ENCODE data around the gene RREB1. TPM values are rescaled to one million over a fixed set of nuclear protein-coding genes. Genes with fewer than 3 reads are reported as not detected.

RREB1 gene
- total RNA-seq, 1 experiment from 2014 or later, result 51.1 TPM

- TF ChIP-seq, protein P1, sequence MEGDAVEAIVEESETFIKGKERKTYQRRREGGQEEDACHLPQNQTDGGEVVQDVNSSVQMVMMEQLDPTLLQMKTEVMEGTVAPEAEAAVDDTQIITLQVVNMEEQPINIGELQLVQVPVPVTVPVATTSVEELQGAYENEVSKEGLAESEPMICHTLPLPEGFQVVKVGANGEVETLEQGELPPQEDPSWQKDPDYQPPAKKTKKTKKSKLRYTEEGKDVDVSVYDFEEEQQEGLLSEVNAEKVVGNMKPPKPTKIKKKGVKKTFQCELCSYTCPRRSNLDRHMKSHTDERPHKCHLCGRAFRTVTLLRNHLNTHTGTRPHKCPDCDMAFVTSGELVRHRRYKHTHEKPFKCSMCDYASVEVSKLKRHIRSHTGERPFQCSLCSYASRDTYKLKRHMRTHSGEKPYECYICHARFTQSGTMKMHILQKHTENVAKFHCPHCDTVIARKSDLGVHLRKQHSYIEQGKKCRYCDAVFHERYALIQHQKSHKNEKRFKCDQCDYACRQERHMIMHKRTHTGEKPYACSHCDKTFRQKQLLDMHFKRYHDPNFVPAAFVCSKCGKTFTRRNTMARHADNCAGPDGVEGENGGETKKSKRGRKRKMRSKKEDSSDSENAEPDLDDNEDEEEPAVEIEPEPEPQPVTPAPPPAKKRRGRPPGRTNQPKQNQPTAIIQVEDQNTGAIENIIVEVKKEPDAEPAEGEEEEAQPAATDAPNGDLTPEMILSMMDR (IDR thresholded peaks at IDR 0.05; ENCODE audit: insufficient read depth in 1 of 2, low read depth in 1 of 2, low read length in 1 of 2, severe bottlenecking in 1 of 2, unreplicated experiment in 1 of 2), result no peak
- BruUV-seq (replicated peaks), result no TSS peak
- intact Hi-C loops (cut with micrococcal nuclease; ENCODE audit: unreplicated experiment), result no loop called here
- ChIA-PET CTCF (no interaction called here), POLR2A (no interaction called here)
- H3K27me3 ChIP-seq (replicated peaks; ENCODE audit: control insufficient read depth, insufficient read depth, low read length), result no peaks in the 10 kb centered on the region
- DNase-seq, result no peak
- H3K9me3 ChIP-seq, result no peaks in the 10 kb centered on the region
- peaks cover 7% of the 10 kb centered on the region for H3K36me3 ChIP-seq (ENCODE audit: control insufficient read depth, insufficient read depth, low read length)
- Mint-ChIP-seq H3K9me3 (ENCODE audit: unreplicated experiment) (no peaks in the 10 kb centered on the region), H3K27ac (ENCODE audit: unreplicated experiment) (peak overlapping the region; percentile 55), H3K4me3 (ENCODE audit: unreplicated experiment) (no peak overlapping the region), H3K36me3 (ENCODE audit: insufficient read depth, unreplicated experiment) (peaks cover 73% of the 10 kb centered on the region), H3K4me1 (ENCODE audit: low read depth, unreplicated experiment) (peaks cover 23% of the 10 kb centered on the region), H3K27me3 (ENCODE audit: insufficient read depth, unreplicated experiment) (no peaks in the 10 kb centered on the region)
- H3K4me1 ChIP-seq, result peaks cover 3% of the 10 kb centered on the region; the same call in 1 of the 2 replicates
- H3K4me3 ChIP-seq (ENCODE audit: low read depth, low read length), result no peak overlapping the region
These were observed 128.0 kb downstream of the RREB1 start for GRCh38 chr6:7235712-7236305.

DNA sequence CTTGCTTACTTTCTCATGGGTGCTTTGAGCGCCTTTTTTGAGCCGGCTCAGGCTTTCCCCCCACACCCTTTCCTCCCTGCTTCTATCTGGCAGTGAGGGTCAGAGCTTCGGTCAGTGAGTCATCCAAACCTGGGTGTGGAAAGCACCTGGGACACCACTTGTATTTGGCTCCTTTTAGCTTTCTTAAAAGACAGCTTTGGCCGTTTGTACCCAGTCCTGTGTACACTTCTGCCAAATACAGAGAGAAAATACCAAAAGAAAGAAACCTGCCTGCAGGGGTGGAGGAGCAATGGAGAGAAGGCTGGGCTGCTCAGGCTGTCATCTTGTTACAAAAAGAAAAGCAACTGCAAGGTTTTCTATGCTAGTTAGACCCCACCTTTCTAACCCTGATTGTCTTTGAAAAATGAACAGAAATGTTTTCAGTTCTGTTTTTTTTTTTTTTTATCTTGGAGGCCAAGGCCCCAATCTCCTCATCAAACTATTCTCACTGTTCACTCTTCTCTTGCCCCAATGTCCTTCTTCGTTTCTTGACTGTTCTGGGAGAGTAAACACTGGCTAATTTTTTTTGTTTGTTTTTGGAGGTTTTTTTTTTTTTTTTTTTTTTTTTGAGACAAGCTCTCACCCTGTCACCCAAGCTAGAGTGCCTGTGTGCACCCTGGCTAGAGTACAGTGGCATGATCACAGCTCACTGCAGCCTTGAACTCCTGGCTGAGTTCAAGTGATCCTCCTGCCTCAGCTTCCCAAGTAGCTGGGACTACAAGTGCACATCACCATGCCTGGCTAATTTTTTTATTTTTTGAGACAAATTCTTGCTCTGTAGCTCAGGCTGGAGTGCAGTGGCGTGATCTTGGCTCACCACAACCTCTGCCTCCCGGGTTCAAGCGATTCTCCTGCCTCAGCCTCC lies 128.8 kb downstream of the RREB1 start:
- H3K27ac Mint-ChIP-seq (ENCODE audit: unreplicated experiment), result peak overlapping the region; percentile 55
- H3K4me3 ChIP-seq (ENCODE audit: low read depth, low read length), result no peak overlapping the region
- peaks cover 7% of the 10 kb centered on the region for H3K36me3 ChIP-seq (ENCODE audit: control insufficient read depth, insufficient read depth, low read length)

GRCh38 chr6:7237653-7238188 lies 130.0 kb downstream of the RREB1 start:
- no peaks in the 10 kb centered on the region for H3K27me3 ChIP-seq (replicated peaks; ENCODE audit: control insufficient read depth, insufficient read depth, low read length)
- ChIA-PET POLR2A (no interaction called here), CTCF (no interaction called here)
- no peaks in the 10 kb centered on the region for H3K27me3 Mint-ChIP-seq (ENCODE audit: insufficient read depth, unreplicated experiment)
- H3K36me3 ChIP-seq (ENCODE audit: control insufficient read depth, insufficient read depth, low read length), result peaks cover 7% of the 10 kb centered on the region
- no peak overlapping the region for H3K4me3 ChIP-seq (ENCODE audit: low read depth, low read length)
- no peaks in the 10 kb centered on the region for H3K9me3 Mint-ChIP-seq (ENCODE audit: unreplicated experiment)
- H3K27ac Mint-ChIP-seq (ENCODE audit: unreplicated experiment), result no peak overlapping the region
- intact Hi-C loops (cut with micrococcal nuclease; ENCODE audit: unreplicated experiment), result no loop called here
- TF ChIP-seq, protein P1 (IDR thresholded peaks at IDR 0.05; ENCODE audit: insufficient read depth in 1 of 2, low read depth in 1 of 2, low read length in 1 of 2, severe bottlenecking in 1 of 2, unreplicated experiment in 1 of 2), result no peak
- H3K4me1 Mint-ChIP-seq (ENCODE audit: low read depth, unreplicated experiment), result peaks cover 41% of the 10 kb centered on the region
- no peak for DNase-seq
- BruUV-seq (replicated peaks), result no TSS peak
- peaks cover 18% of the 10 kb centered on the region for H3K4me1 ChIP-seq
- peaks cover 73% of the 10 kb centered on the region for H3K36me3 Mint-ChIP-seq (ENCODE audit: insufficient read depth, unreplicated experiment)
- H3K4me3 Mint-ChIP-seq (ENCODE audit: unreplicated experiment), result no peak overlapping the region
- no peaks in the 10 kb centered on the region for H3K9me3 ChIP-seq

More for the DNA sequence above, 128.8 kb downstream of the RREB1 start:
- DNase-seq, result no peak
- no peak overlapping the region for H3K4me3 Mint-ChIP-seq (ENCODE audit: unreplicated experiment)
- Histone ChIP-seq H3K4me1 (peaks cover 8% of the 10 kb centered on the region), H3K27me3 (replicated peaks; ENCODE audit: control insufficient read depth, insufficient read depth, low read length) (no peaks in the 10 kb centered on the region), H3K9me3 (no peaks in the 10 kb centered on the region)
- H3K9me3 Mint-ChIP-seq (ENCODE audit: unreplicated experiment), result no peaks in the 10 kb centered on the region
- H3K4me1 Mint-ChIP-seq (ENCODE audit: low read depth, unreplicated experiment), result peaks cover 30% of the 10 kb centered on the region
- H3K36me3 Mint-ChIP-seq (ENCODE audit: insufficient read depth, unreplicated experiment), result peaks cover 75% of the 10 kb centered on the region
- intact Hi-C loops (cut with micrococcal nuclease; ENCODE audit: unreplicated experiment), result no loop called here
- CTCF ChIA-PET, result no interaction called here
- TF ChIP-seq, protein P1 (IDR thresholded peaks at IDR 0.05; ENCODE audit: insufficient read depth in 1 of 2, low read depth in 1 of 2, low read length in 1 of 2, severe bottlenecking in 1 of 2, unreplicated experiment in 1 of 2), result no peak
- no TSS peak for BruUV-seq (replicated peaks)
- no peaks in the 10 kb centered on the region for H3K27me3 Mint-ChIP-seq (ENCODE audit: insufficient read depth, unreplicated experiment)
- POLR2A ChIA-PET, result interaction anchor here (0.7 kb wide), 1 partner anchor 1008 kb away, joined by 7 read pairs; no protein-coding TSS in a partner anchor

Data from Caco-2 (cell line).